Measurements from ENCODE around the gene TRAPPC12. TPM values are rescaled to one million over a fixed set of nuclear protein-coding genes. Genes with fewer than 3 reads are reported as not detected.

TRAPPC12 gene
- polyA plus RNA-seq, 1 donor (not counting 4 experiments of a cell fraction or from before 2014, with no cell fraction given), result 44.2 TPM

DNA sequence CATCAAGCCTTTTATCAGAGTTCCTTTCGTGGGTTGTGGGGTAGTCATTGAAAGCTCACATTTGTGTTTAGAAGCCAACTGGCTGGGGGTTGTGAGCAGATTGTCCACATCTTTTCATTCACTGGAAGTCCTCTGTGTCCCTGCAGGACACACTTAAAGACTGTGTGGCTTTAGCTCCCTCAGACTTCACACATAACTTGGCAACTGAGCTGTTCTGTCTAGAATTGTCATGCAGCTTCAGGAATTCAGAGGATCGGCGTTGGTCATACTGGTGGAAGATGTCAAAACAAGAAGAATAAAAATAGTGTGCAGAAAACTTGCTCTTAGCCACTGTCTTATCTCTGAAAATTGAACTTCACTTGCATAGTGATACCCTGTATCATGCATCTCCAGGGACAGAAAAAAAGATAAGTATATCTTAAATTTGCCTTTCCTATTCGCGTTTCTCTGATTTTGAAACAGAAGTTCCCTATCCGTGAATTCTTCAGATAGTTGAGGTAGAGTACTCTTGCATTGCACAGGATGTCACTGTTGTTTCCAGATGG is 49.6 kb downstream of the TRAPPC12 start:
- no peak overlapping the region for H3K4me2 ChIP-seq (ENCODE audit: control insufficient read depth, extremely low read depth, insufficient read depth, low read depth, low read length)
- H3K27ac ChIP-seq (ENCODE audit: control insufficient read depth, insufficient read depth, low read length), result no peak overlapping the region
- peaks cover 4% of the 10 kb centered on the region for H4K20me1 ChIP-seq (ENCODE audit: control insufficient read depth, extremely low read depth, insufficient read depth, low read length)
- H3K4me1 ChIP-seq (ENCODE audit: control insufficient read depth, extremely low read depth, insufficient read depth, low read length), result no peaks in the 10 kb centered on the region
- peaks cover 26 to 40% of the 10 kb centered on the region in 2 experiments for H3K36me3 ChIP-seq (ENCODE audit: control insufficient read depth in 2 of 2, extremely low read depth in 1 of 2, insufficient read depth in 2 of 2, low read length in 2 of 2)
- peaks cover 3% of the 10 kb centered on the region for H3K79me2 ChIP-seq (ENCODE audit: control insufficient read depth, insufficient read depth, low read length)
- no peaks in the 10 kb centered on the region for H3K9me3 ChIP-seq (ENCODE audit: control insufficient read depth, low read depth, low read length)
- TF ChIP-seq EZH2 (IDR thresholded peaks at IDR 0.05; ENCODE audit: low read length), result no peak
- TF ChIP-seq, protein P1, sequence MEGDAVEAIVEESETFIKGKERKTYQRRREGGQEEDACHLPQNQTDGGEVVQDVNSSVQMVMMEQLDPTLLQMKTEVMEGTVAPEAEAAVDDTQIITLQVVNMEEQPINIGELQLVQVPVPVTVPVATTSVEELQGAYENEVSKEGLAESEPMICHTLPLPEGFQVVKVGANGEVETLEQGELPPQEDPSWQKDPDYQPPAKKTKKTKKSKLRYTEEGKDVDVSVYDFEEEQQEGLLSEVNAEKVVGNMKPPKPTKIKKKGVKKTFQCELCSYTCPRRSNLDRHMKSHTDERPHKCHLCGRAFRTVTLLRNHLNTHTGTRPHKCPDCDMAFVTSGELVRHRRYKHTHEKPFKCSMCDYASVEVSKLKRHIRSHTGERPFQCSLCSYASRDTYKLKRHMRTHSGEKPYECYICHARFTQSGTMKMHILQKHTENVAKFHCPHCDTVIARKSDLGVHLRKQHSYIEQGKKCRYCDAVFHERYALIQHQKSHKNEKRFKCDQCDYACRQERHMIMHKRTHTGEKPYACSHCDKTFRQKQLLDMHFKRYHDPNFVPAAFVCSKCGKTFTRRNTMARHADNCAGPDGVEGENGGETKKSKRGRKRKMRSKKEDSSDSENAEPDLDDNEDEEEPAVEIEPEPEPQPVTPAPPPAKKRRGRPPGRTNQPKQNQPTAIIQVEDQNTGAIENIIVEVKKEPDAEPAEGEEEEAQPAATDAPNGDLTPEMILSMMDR (optimal IDR thresholded peaks at IDR 0.05 in 1 of 3, IDR thresholded peaks at IDR 0.05 in 1 of 3, conservative IDR thresholded peaks at IDR 0.05 in 1 of 3; ENCODE audit: extremely low read depth in 1 of 3, insufficient read depth in 2 of 3, low read length in 3 of 3), result no peak
- no peaks in the 10 kb centered on the region for H3K9me1 ChIP-seq (ENCODE audit: control insufficient read depth, extremely low read depth, insufficient read depth, low read length)
- FAIRE-seq (no peak), DNase-seq (ENCODE audit: low read depth, low spot score) (no peak)
- dilution Hi-C loops (cut with MboI; ENCODE audit: extremely low pct_ligation_motif_present, low sequenced_read_pairs), result no loop called here
- no peak overlapping the region for H3K4me3 ChIP-seq (ENCODE audit: control insufficient read depth in 2 of 3, extremely low read depth in 1 of 3, insufficient read depth in 2 of 3, low read depth in 1 of 3, low read length in 3 of 3)
- H3K9ac ChIP-seq (ENCODE audit: control insufficient read depth, extremely low read depth, insufficient read depth, low read length), result no peak overlapping the region
- no peaks in the 10 kb centered on the region for H3K27me3 ChIP-seq (ENCODE audit: control insufficient read depth, extremely low read depth, insufficient read depth, low read length)
- no peak overlapping the region for H2AFZ ChIP-seq (ENCODE audit: control insufficient read depth, low read length)

DNA sequence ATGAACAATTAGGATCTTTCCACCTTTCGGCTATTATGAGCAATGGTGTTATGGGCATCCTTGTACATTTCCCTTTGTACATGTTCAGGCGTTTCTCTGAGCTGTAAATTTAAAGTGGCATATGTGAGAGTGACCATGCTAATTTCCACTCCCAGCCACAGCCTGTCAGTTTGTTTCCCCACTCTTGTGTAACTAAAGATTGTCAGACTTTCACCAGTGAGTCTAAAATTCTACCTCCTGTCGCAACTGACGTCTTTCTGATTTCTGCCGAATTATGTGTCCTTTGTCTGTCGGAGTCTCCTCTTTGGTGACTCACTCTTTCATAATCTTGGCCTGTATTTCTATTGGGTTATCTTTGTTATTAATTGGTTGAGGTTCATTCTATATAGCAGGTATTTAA is 50.7 kb downstream of the TRAPPC12 start:
- FAIRE-seq (no peak), DNase-seq (ENCODE audit: low read depth, low spot score) (no peak)
- no peak overlapping the region for H3K4me2 ChIP-seq (ENCODE audit: control insufficient read depth, extremely low read depth, insufficient read depth, low read depth, low read length)
- peaks cover 4% of the 10 kb centered on the region for H4K20me1 ChIP-seq (ENCODE audit: control insufficient read depth, extremely low read depth, insufficient read depth, low read length)
- H3K9me3 ChIP-seq (ENCODE audit: control insufficient read depth, low read depth, low read length), result no peaks in the 10 kb centered on the region
- H3K79me2 ChIP-seq (ENCODE audit: control insufficient read depth, insufficient read depth, low read length), result peaks cover 3% of the 10 kb centered on the region
- no peaks in the 10 kb centered on the region for H3K27me3 ChIP-seq (ENCODE audit: control insufficient read depth, extremely low read depth, insufficient read depth, low read length)
- peaks cover 22 to 36% of the 10 kb centered on the region in 2 experiments for H3K36me3 ChIP-seq (ENCODE audit: control insufficient read depth in 2 of 2, extremely low read depth in 1 of 2, insufficient read depth in 2 of 2, low read length in 2 of 2)
- no peak overlapping the region for H3K27ac ChIP-seq (ENCODE audit: control insufficient read depth, insufficient read depth, low read length)
- no peak overlapping the region for H3K9ac ChIP-seq (ENCODE audit: control insufficient read depth, extremely low read depth, insufficient read depth, low read length)
- dilution Hi-C loops (cut with MboI; ENCODE audit: extremely low pct_ligation_motif_present, low sequenced_read_pairs), result no loop called here
- no peaks in the 10 kb centered on the region for H3K4me1 ChIP-seq (ENCODE audit: control insufficient read depth, extremely low read depth, insufficient read depth, low read length)
- TF ChIP-seq, protein P1 (optimal IDR thresholded peaks at IDR 0.05 in 1 of 3, IDR thresholded peaks at IDR 0.05 in 1 of 3, conservative IDR thresholded peaks at IDR 0.05 in 1 of 3; ENCODE audit: extremely low read depth in 1 of 3, insufficient read depth in 2 of 3, low read length in 3 of 3), result no peak
- TF ChIP-seq EZH2 (IDR thresholded peaks at IDR 0.05; ENCODE audit: low read length), result no peak
- no peak overlapping the region for H3K4me3 ChIP-seq (ENCODE audit: control insufficient read depth in 2 of 3, extremely low read depth in 1 of 3, insufficient read depth in 2 of 3, low read depth in 1 of 3, low read length in 3 of 3)
- no peak overlapping the region for H2AFZ ChIP-seq (ENCODE audit: control insufficient read depth, low read length)
- H3K9me1 ChIP-seq (ENCODE audit: control insufficient read depth, extremely low read depth, insufficient read depth, low read length), result no peaks in the 10 kb centered on the region
